GM21367 (cell line): Measurements from ENCODE around the gene CANT1.
"Not testable (repeated sequence)": the region's sequence is repeated elsewhere in the genome, so short reads cannot be mapped to it uniquely, and the experiment has no call there.

Experiments used
- ATAC-seq: cut with Tn5 transposase; IDR thresholded peaks from one replicate; pipeline ENCODE4 v1.9.1; 2021; ENCODE audit not compliant: unreplicated experiment

The CANT1 gene

DNA sequence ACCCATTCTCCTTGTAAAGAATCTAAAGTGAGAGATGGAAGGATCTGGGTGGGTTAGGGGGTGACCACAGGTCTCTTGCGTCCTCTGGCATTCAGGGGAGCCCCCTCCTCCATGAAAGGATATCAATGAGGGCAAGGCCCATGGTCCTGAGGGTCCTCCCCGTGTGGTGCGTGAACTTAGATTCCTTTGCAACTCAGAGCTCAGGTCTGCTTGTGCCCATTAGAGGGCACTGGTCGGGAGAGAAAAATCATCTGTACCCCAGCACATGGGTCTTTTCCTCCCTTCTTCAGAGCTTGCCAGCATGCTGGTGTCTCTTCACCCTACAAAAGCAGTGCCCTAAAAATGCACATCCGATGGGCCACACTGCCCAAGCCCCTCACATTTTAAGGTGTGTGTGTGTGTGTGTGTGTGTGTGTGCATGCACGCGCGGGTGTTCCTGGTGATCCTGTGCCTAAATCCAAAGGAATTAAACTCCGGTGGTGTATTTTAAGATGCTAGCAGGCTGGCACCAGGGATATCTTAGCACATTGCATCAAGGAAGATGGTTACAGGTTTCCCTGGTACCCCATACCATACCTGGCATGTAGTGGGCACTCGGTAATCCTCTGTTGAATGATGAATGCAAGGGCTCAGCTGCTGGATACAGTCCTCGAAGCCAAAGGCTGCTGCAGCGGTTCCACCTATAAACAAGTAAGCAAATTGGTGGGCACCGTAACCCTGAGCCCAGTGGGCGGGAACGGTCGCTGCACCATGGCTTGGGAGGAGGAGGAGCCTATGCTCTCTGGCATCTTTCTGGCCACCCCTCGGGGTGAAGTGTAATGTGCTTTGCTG lies 19.1 kb upstream of the CANT1 start:
- ATAC-seq = no peak

DNA sequence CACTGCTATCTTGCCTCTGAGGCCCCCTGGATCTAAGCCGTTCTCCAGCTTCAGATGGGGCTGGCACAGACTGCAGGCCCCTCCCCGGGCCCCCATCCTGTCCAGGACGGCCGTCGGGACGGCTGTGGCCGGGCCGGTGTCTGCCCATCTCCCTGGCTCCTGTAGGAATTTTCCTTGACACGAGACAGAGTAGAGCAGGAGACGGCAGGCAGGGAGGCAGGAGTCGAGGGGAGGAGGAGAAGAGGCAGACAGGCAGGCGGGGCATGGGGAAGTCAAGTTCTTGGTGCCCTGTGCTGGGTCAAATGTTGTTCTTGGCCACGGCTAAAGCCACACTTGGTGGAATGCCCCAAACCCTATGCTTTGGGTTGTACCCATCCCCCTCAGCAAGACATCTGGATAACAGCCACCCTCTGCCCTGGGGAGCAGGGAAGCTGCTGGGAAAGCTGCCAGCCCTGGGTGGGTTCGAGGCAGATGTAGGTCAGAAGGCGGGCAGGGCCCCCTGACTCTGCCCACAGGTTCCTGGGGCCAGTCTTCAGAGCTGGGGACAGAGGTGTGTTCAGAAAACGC lies 18.4 kb upstream of the CANT1 start:
- no peak for ATAC-seq

DNA sequence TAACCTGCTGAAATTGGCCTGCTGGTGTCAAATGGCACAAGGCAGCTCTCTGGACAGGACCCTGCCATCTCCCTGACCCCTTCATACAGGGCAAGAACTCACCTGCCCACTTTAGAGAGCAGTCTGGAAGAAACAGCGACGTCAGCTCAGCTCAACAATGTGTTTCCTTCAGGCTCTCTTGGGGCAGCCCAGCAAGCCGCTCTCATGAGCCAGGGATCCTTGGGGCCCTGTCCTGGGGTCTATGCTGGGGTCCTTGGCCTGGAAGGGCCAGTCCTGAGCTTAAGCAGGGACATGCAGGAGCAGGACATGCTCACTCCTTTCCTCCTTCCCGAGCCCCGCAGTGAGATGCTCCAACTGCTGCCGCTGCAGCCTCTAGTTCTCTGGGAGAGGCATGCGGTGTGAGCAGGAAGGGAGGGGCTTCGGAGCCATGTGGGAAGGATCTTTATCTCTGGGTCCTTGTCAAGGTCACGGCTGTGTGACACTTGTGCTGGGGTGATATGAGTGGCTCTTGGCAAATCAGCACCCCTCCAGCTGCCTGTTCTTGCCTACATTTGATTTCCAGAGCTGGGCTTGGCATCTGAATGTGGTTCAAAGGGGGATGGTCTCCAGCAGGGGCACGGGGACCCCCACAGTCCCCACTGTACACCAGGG lies 17.8 kb upstream of the CANT1 start:
- no peak for ATAC-seq

DNA sequence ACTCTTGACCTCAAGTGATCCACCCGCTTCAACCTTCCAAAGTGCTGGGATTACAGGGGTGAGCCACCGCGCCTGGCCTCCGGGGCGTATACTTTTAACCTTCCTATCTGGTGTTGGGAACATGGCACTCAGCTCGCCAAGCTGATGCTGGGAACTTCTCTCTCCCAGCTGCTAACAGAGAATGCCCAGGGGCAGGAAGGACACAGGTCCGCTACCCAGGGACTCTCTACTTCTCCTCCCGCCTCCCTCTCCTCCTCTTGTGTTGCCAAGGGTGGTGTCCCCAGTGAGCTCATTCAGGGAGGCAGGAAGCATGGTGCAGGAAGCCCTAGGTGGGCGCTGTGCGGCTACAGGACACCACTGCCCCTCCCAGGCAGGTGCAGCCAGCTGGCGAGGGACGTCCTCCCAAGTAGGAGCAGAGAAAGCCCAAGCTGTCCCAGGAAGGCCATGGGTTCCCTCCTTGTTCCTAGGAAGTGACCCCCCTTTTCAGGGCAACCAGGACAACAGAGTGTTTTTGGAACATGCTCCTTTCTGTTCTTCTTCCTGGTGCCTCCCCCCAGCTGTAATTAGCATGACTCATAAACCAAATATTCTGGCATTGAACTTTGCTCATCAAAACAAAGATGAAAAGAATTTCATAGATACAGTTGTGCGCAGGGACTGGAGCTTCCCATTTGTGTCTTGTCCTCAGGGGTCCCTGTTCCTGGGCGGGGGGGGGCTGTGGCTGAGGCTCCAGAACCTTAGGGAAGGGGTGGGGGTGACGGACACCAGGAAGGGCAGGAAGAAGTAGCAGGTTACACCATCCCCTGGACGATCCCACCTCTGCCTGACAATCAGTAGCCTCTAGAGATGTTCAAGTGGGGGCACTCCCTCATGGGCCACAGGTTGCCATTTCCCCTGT lies 17.1 kb upstream of the CANT1 start:
- no peak for ATAC-seq

DNA sequence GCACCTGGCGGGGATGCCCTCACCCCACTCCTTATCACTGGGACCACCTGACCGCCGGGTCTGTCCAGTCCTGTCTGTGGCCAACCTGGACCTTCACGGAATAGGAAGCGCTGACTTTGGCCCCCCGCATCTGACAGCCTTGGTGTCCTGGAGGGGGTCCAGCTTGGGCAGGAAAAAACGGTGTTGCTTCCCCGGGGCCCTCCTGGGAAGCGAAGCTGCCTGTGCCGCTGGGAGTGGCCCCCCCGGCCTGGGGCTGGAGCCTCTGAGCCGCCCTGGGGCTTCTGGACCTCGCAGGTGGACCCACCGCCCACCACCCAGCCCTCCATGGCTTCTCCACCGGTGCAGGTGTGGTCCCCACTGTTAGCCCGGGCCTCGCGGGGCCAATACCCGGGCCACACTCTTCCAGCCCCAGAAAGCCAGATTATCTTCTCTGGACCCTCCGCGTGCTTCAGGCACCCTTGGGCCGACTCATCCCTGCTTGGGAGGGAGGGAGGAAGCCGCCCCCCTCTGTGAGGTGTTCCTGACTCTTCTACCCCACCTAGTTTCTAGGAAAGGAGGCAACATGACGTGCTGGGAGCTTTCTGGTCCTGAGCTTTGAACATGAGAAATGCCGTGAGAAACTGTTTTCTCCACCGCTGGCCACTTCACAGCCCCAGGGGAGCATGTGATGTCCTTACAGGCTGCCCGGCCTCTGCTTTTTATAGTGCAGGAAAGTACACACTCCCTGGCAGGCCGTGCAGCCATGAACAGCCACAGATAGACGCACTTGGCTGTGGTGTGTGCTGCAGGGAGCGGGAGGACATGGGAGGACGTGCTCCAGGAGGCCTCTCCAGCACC lies 15.6 kb upstream of the CANT1 start:
- no peak for ATAC-seq

DNA sequence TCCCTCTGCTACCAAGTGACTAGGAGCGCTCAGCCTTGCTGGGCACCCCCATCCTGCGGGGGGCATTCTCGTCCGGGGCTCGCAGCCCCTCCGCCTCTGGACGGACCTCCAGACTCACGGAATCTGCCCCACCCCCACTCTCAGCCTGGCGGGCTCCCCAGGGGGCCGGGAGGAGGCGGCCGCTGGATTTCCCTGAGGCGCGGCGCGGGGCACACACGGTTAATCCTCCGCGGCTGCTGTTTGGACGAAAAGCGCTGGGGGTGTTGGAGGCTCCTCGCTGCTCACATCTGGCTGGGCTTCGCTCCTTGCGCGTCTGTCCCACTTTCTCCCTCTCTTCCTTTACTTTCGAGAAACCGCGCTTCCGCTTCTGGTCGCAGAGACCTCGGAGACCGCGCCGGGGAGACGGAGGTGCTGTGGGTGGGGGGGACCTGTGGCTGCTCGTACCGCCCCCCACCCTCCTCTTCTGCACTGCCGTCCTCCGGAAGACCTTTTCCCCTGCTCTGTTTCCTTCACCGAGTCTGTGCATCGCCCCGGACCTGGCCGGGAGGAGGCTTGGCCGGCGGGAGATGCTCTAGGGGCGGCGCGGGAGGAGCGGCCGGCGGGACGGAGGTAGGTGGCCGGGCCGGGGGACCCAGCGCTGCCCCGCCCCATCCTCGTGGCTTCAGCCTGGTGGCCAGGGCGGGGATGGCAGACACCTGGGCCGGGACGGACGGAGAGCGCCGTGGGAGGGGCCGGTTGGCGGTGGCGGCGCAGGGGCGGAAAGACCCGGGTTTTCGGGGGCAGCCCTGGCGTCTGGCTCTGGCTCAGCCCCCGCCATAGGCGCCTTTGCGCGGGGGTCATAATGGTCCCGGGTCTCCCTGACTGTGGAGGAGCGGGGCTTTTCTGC lies 14.6 kb upstream of the CANT1 start, which contains the start of gene C1QTNF1:
Gene C1QTNF1, plus strand, starts transcription at position 284 of the 886 bp plus-strand sequence. CDS start 19,800 bp downstream, outside the sequence.
- ATAC-seq = no peak

DNA sequence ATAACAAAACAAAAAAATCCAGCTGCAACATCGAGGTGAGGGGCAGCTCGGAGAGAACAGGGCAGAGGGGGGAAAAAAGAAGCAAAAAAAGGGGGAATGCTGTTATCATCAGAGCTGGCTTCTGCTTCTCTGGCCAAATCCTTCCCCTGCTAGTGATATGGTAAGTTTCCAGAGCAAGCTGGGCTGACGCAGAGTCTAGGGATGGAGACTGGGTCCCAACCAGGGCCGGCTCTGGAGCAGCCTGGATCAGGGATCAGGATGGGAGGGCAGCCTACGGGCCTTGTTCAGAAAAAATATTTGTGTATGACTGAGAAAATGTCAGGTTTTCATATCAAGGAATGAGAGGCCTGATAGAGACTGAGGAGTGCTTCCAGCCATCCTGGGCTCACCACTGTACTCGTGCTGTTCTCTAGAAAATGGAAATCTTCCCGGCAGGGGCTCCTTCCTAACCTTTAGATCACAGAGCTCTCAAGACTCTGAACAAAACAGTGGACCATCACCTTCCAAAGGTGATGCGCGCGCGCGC lies 13.7 kb upstream of the CANT1 start:
- no peak for ATAC-seq

DNA sequence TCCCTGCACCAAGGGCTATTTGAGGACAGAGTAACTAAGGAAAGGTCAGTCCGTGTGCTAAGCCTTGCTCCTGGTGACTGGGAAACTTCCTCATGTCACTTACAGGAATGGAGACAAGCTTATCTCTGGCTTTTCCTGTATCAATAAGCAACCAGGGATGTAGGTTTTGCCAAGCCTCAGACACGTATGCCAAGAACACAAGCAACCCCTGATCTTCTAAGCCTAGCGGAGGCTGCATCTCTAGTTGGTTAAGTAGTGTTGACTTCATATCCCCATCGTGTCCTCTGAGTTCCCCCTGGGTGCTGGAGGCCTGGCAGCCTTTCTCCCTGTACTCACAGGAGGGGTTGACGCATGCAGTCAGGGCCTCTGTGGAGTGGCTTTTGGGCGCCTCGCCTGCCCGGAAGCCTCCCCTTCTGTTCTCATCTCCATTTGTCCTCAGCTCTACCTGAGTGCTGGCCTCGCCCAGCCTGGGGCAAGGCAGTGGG lies 13.0 kb upstream of the CANT1 start:
- no peak for ATAC-seq

DNA sequence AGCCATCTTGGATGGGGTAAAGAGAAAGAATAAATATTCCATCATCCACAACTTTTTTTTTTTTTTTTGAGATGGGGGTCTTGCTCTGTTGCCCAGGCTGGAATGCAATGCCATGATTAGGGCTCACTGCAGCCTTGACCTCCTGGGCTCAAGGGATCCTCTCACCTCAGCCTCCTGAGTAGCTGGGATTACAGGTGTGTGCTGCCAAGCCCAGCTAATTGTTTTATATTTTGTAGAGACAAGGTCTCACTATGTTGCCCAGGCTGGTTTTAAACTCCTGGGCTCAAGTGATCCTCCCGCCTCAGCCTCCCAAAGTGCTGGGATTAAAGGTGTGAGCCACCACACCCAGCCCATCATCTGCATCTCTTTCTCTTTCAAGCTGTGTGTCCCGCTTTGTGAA lies 12.4 kb upstream of the CANT1 start:
- ATAC-seq = not testable (repeated sequence)

DNA sequence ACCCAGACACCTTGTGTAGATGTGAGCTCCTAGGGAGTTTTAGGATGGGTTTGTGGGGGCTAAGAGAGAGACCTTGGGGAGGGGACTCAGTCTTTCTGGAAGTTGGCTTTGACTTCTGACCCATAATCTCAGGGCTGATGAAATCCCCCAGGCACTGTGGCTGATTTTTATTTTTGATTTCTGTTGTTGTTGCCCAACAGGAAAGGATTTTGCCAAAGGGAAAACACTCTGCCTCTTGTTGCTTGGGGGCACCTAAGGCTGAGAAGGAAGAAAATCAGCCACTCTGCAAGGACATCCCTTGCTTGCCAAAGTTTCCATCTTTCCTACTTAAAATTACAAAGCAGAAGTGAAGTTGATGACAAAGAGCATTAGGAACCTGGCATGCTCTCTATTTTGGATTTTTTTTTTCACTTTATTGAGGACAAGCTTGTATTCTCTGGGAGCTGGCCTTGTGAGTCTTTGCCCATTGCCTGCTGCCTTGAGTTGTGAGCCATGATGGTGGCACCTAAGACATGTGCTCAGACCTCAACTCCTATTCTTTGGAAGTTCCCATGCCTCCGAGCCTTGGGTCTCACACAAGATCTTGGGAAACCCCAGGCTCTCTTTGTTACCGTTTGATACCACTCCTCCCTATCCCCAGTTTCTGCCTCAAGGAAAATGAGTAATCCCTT lies 11.2 kb upstream of the CANT1 start:
- ATAC-seq = no peak

DNA sequence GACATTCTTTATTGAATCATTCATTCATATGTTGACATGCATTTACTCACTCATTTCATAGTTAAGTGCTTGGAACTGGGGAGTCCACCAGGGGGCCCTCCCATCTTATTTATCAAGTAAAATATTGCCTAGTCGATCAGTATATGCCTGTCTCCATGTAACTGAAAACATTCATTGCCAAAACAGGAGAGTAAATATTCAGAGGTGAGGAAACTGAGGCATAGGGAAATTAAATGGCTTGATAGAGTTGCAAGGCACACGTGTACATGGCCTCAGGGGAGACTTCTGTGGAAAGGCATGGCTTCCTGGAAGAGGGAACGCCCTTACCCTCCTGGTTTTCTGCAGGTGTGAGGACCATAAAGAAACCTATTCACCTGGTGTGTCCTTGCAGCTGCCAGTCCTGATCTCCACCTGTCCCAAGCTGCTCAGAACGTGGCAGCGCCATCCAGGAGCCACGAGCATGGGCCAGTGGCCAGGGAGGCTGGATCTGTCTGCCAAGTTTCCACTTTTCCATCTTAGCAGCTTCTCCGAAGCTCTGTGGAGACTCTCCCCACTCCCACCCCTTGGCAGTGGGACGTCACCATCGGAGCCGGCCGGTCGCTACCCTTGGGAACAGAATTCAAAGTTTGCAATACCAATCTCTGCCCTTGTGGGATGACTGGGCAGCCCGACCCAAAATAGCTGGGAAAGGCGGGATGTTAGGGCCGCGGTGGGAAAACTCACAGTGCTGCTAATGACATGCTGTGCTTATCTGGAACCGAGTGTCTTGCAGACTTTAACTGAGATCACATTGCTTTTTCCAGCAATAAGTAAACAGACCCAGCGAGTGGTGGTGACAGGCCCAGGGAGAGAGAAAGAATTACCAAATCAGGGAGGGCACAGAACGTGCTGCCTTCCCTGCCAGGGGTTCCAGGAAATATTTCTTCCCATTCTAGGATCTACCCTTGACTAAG lies 10.3 kb upstream of the CANT1 start:
- ATAC-seq = no peak

DNA sequence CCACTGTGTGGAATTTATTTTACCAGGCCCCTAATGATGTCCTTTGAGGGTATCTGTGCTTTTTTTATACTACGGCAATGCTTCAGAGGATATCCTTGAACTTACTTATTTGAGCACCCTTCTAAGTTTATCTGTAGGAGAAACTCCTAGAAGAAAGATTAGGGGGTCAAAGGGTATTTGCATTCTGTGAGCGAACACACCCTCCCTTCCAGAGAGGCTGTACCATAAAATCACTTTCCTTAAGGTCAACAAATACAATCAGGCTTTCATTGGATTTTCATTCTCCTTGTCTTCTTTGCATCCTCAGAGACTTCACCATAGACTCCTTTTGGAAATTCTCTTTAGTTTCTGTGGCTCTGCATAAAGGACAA lies 9.7 kb upstream of the CANT1 start:
- no peak for ATAC-seq

DNA sequence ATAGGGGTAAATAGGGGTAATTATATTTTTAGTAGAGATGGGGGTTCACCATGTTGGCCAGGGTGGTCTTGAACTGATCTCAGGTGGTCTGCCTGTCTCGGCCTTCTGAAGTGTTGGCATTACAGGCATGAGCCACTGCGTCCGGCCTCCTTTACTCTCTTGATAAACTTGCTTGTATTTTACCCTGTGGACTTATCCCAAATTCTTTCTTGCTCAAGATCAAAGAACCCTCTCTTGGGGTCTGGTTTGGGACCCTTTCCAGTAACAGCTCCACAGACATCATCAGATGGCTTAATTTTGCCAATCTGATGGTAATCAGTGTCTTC lies 8.8 kb upstream of the CANT1 start:
- ATAC-seq = no peak

DNA sequence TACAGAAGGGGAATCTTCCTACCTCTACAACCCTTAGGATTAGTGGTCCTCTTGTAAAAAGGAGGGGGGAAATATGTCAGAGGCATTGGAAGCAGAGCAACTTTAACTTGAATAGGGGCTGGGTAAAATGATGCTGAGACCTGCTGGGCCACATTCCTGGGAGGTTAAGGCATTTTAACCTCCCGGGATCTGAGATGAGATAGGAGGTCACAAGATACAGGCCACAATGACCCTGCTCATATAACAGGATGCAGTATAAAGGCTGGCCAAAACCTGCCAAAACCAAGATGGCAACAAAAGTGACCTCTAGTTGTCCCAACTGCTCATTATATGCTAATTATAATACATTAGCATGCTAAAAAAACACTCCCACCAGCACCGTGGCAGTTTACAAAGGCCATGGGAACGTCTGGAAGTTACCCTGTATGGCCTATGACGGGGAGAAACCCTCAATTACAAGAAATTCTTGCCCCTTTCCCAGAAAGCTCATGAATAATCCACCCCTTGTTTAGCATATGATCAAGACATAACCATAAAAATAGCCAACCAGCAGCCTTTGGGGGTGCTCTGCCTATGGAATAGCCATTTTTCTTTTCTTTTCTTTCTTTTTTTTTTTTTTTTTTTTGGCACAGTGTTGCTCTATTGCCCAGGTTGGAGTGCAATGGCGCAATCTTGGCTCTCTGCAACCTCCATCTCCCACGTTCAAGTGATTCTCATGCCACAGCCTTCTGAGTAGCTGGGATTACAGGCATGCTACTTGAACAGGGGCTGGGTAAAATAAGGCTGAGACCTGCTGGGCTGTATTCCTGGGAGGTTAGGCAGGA lies 8.2 kb upstream of the CANT1 start:
- no peak for ATAC-seq

DNA sequence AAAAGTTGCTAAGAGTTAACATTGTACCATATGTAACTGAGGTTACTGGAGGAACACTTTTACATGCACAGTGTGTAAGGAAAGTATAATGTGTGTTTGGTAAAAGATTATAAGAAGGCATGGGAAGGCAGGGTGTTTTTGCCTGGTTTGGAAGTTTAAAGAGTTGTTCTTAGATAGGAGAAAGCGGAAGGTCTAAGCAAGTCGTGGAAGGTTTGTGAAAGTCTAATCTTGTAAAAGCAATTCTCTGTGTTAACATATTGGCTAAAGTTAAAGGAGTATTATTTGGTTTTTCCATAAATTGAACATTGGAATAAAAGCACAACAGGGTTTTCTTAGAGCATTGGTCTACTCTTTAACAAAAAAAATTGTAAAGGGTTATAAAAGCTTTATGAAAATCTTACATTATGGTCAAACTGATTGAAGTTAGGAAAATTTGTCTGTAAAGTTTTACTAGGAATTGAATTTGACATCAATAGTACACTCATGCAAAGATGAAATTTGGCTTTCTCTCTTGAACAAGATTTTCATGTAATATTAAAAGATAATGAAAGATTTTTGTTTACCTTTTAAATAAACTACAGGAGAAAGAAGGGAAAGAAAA lies 4.7 kb upstream of the CANT1 start:
- ATAC-seq = no peak

DNA sequence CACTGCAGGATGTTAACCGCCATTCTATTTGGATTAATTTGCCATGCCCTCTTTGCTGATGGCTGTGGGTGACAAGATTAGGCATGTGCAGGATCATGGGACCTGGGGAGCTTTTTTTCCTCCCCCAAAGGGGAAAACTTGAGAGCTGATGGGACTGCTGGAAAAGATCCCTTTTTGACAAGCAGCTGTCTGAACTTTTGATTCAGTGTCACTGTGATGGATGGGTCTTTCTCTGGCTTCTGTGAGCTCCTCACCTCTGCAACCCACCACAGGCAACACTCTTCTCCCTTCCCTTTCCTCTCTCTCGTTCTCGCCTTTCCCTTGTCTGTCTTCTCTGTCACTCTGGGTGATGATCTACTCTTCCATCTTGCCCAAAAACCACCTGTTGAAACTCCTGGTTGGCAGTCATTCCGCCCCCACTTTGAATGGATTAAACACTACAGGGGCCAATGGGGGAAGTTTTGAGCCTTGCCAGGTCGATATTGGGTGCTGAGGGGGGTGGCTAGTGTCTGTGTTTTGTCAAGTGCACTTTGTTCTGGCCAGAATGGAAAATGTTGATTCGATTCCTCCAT lies 3.1 kb upstream of the CANT1 start:
- ATAC-seq = no peak
